HG02884 (cell line): Measurements from ENCODE around the gene C3.
"Not testable (repeated sequence)": the region's sequence is repeated elsewhere in the genome, so short reads cannot be mapped to it uniquely, and the experiment has no call there.

ENCODE experiments used
- ATAC-seq: cut with Tn5 transposase; IDR thresholded peaks from one replicate; pipeline ENCODE4 v1.9.1; 2021; ENCODE audit warnings: mild to moderate bottlenecking, moderate library complexity; ENCODE audit not compliant: unreplicated experiment

The C3 gene

DNA sequence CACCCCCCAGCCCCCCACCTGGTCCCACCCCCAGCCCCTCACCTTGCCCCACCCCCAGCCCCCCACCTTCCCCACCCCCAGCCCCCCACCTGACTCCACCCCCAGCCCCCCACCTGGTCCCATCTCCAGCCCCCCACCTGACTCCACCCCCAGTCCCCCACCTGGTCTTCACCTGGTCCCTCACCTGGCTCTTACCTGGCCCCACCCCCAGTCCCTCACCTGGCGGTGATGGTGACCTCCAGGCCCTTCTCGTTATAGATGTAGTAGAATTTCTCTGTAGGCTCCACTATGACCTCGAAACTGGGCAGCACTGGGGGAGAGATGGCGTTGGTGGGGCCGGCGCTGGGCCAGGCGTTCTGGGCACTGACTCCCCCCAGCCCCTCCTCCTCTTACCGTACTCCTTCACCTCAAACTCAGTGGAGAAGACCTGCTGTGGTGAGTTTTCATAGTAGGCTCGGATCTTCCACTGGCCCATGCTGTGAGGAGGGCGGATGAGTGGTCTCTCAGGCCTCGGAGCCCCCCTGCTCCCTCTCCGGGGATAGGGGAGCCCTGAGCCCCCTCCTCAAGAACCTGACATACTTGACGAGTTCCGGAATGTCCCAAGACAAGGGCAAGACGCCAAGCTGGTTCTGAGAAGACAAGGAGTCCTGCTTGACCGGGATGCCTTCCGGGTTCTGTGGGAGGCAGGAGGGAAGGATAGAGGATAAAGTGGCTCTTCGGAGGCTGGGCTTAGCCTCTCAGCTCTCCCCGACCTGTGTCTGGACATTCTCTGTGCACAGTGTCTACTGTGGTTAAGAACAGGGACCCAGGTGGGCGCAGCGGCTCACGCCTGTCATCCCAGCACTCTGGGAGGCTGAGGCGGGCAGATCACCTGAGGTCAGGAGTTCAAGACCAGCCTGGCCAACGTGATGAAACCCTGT is 6.4 kb downstream of the C3 start:
- ATAC-seq, result no peak

DNA sequence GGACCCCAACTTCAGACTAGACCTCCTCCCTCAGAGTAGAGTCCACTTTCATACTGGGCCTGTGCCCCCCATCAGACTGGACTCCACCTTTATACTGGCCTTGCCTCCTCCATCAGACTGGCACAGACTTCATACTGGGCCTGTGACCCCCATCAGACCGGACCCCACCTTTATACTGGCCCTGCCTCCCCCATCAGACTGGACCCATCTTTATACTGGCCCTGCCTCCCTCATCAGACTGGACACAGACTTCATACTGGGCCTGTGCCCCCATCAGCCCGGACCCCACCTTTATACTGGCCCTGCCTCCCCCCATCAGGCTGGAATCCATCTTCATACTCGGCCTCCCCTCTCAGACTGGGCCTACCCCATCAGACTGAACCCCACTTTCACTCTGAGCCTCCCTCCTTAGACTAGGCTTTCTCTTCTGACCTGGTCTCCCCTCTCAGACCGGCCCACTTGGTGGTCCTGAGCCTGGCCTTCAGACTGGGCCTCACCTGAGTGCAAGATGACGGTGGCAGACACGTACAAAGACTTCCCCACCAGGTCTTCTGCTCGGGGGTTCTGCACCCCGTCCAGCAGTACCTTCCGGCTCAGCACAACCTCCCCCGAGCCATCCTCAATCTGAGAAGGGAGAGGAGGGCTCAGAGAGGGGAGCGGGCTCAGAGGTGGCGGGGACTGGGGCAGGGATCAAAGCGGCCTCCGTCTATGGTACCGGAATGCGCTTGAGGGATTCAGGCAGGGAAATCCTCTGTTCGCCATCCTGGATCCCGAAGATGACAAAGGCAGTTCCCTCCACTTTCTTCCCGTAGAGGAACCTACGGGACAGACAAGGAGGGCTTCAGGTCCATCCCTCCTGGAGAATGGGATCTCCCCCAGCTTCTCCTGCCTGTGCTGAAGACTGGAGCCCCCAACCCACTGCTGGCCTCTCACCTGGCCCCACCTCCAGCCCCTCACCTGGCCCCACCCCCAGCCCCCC is 7.5 kb downstream of the C3 start:
- no peak for ATAC-seq

DNA sequence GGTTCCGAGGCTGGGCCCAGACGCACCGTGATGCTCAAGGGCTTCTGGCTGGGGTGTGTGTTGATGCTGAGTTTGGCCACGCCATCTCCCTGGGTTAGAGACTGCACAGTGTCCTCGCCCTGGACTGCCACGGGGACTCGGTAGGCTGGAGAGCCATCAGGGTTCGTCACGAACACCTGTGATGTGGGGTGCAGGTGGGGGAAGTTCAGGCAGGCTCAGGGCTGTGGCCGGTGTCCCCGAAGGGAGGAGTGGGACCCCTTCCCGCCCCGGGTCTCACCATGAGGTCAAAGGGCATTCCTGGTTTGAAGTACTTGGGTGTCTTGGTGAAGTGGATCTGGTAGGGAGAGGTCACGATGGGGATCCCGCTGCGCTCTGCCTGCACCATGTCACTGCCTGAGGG is 8.2 kb downstream of the C3 start:
- ATAC-seq, result no peak

DNA sequence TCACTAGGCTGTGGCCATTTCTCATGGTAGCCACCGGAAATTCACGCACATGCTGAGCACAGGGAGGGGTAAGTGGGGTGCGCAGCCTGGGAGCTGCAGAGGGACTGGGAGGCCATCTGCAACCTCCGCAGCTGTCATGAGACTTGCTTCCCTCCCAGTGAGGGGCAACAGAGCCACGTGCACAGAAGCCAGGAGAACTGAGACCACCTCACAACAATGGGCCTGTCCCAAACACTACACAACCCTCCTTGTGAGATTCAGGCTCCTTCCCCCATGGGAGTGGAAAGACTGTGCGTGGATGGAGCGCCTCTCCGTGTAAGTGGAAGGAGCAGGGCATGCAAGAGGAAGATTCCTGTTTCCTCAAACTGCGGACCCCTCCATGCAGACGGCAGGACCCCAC is 8.8 kb downstream of the C3 start:
- ATAC-seq, result no peak

DNA sequence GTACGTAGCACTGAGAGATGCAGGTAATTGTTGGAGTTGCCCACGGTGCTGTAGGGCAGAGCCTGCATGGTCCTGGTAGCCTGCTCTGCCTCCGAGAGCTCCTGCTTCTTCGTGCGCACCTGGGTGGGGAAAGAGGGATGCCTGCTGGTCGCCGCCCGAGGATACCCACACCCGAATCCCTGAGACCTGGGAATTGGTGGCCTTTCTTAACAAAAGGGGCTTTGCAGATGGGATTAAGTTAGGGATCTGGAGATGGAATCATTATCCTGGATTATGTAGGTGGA is 9.4 kb downstream of the C3 start:
- no peak for ATAC-seq

DNA sequence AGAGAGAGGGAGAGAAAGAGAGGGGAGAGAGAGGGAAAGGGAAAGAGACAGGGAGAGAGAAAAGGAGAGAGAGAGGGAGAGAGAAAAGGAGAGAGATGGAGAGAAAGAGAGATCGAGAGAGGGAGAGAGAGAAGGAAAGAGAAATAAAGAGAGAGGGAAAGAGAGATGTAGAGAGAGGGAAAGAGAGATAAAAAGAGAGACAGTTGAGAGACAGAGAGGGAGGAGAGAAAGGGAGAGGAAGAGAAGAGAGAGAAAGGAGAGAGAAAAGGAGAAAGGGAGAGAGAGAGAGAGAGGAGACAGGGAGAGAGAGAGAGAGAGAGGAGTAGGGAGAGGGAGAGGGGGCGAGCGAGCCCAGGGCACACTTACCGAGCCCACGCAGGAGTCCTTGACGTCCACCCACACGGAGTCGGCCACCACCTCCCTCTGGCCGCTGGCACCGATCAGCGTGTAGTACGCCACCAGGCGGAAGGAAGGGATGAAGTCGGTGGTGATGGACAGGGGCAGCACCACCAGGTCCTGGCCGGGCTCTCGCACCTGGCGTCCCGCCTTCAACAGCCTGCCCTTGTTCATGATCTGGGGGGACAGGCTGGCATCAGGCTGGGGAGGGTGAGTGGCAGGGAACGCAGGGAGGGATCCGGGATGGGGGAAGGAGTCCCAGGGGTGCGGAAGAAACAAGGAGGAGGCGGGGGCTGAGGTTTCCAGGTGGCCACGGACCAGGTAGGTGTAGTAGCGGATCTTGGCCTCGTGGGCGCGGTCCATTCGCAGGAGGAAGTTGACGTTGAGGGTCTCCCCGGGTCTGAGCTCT is 10.0 kb downstream of the C3 start:
- no peak for ATAC-seq

DNA sequence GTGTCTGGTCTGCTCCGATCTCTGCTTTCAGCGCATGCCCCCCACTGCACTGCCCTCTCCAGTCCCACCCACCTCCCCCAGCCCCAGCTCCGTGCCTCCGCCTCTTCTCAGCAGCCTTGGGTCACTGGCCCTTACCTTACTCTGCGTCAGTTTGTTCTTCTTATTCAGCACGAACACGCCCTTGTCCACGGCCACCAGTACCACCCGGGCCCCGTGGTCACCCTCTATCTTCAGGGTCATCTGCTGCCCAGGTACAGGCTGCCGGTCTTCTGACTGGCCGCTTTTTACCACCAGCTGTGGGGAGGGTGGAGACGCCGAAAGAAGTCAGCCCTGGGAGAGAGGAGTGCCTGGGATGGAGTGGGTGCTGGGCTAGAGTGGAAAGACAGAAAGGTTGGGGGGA is 10.9 kb downstream of the C3 start:
- ATAC-seq, result no peak

DNA sequence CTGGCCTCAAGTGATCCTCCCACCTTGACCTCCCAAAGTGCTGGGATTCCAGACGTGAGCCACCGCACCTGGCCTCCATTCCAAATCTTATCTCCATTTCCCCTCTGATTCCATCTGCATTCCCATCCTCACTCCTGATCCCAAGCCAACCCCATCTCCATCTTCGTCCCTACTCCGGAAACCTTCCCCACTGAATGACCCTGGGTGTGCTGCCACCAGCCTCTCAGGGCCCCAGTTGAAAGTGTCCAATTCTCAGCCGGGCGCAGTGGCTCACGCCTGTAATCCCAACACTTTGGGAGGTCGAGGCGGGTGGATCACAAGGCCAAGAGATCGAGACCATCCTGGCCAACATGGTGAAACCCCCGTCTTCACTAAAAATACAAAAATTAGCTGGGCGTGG is 11.5 kb downstream of the C3 start:
- ATAC-seq, result not testable (repeated sequence)

DNA sequence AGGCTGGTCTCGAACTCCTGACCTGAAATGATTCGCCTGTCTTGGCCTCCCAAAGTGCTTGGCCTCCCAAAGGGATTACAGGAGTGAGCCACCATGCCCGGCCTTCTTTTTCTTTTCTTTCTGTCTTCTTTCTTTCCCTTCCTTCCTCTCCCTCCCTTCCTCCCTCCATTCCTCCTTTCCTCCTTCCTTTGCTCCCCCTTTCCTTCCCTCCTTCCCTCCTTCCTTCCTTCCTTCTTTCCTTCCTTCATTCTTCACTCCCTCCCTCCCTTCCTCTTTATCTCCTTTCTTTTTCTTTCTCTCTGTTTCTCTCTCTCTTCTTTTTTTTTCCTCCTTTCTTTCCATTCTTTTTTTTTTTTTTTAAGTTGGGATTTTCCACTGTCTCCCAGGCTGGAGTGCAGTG is 12.1 kb downstream of the C3 start:
- ATAC-seq, result no peak

DNA sequence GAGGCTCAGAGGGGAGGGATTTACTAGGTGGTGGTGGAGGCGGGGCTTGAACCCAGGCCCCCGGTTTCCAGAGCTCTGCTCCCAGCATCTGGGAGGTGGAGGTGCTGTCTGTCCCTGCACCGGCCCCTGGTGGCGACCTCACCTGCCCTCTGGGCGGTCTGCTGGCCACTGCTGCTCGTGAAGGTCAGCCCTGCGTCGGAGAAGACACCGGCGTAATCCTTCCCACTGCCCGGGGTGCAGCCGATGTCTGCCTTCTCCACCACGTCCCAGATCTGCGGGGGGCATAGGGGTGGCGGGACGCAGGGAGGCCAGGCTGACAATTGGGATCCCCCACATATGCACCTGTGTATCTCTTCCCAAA is 12.8 kb downstream of the C3 start:
- ATAC-seq, result no peak

DNA sequence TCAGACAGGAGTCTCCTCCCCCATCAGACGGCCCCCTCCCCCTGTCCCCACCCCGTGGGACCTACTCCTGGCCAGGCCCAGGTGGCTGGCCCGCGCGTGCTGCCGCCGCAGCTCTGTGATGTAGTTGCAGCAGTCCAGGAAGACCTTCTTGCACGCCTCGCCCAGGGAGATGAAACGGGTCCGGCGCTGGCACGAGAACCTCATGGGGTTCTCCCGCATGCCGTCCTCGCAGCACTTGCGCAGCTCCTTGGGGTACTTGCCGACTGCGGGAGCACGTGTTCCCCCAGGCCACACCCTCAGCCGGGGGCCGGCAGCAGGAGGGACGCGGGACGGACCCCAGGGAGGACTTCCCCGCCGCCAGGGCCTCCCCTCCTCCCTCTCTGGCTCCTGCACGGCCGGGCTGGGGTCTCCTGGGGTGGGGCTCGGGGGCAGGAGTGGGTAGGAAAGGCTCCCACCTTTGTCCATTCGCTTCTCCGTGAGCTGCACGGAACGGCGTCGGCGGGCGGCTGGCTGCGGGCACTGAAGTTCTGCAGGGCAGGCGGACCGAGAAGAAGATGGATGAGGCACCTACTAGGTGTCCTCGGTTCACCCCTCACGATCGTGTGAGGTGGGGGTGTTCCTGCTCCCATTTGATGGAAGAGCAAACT is 13.3 kb downstream of the C3 start:
- no peak for ATAC-seq

DNA sequence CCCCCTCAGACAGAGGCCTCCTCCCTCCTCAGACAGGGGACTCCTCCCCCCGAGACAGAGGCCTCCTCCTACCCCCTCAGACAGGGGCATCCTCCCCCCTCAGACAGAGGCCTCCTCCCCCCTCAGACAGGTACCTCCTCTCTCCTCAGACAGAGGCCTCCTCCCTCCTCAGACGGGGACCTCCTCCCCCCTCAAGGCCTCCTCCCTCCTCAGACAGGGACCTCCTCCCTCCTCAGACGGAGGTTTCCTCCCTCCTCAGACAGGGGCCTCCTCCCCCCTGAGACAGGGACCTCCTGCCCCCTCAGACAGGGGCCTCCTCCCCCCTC is 13.9 kb downstream of the C3 start:
- ATAC-seq, result no peak

DNA sequence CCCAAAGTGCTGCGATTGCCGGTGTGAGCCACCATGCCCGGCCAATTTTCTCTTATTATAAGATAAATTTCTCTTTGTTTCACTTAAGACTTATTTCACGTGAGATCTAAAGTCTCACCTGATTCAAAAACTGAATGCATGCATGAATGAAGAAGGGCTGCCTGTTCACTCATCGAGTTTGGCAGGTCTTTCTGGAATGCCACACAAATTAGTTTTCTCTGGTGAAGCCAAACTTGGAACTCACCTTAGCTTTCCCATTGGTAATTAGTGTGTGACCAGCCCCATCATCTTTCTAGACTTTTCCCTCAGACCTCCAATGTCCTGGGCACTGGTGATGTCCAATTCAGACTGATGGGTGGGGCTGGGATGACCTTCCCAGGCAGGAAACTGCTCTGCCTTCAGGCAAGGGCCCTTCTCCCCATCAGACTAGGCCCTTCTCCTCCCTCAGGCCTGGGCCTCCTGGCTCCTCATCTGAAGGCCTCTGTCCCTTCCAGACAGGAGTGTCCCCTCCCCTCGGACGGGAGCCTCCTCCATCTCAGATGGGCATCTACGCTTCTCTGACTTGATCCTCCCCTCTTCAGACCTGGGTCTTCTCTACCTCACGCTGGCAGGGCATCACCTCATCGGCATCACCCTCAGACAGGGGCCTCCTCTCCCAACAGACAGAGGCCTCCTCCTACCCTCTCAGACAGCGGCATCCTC is 14.4 kb downstream of the C3 start:
- ATAC-seq, result no peak

DNA sequence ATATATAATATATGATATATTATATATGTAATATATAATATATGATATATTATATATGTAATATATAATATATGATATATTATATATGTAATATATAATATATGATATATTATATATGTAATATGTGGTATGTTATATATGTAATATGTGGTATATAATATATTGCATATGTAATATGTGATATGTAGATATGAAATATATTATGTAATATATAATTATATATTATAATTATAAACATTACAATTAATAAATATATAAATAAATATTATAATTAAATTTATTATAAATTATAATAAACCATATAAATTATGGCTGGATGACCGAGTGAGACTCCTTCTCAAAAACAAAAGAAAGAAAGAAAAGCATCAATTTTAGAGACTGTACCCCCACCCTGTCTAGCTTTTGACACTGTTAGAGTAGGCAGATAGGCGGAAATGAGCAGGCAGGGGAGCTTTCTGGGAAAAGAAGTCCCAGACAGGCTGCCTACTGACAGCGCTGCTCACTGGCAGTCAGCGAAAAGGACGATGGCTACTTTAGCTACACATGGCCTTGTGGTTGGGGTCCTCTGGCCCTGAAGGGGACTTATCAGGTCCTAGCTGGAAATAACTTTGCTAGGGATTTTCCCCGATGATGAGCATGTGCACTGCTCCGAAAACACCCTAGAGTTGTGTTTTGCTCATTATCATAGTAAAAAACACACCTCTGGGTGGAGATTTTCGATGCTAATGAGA is 19.7 kb downstream of the C3 start:
- ATAC-seq, result no peak

DNA sequence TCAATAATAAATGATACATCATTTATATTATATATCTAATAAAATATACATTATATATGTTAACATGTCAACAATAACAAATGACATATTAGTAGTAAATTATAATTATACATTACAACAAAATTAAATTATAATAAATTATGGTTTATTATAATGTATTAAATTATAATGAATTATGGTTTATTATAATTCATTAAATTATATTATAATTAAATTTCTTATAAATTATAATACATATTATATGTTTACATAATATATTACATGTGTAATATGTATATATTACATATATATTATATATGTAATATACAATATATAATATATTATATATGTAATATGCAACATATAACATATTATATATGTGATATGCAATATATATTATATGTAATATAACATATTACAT is 20.5 kb downstream of the C3 start:
- no peak for ATAC-seq

DNA sequence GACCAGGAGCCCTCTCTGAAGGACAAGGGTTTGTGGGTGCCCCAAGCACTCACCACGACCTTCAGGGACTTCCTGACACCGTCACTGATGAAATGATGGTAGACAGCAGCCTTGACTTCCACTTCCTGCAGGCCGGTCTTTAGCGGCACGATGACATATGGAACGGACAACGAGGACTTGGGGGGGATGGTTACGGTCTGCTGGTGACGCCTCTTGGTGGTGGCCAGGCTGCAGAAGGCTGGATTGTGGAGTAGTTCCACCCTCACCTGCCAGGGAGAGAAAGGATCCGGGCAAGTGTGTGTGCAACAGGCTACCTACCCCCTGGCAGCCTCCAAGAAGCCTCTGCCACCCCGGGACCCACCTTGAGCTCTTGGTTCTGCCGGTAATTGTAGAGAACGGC is 23.2 kb downstream of the C3 start:
- ATAC-seq, result no peak

DNA sequence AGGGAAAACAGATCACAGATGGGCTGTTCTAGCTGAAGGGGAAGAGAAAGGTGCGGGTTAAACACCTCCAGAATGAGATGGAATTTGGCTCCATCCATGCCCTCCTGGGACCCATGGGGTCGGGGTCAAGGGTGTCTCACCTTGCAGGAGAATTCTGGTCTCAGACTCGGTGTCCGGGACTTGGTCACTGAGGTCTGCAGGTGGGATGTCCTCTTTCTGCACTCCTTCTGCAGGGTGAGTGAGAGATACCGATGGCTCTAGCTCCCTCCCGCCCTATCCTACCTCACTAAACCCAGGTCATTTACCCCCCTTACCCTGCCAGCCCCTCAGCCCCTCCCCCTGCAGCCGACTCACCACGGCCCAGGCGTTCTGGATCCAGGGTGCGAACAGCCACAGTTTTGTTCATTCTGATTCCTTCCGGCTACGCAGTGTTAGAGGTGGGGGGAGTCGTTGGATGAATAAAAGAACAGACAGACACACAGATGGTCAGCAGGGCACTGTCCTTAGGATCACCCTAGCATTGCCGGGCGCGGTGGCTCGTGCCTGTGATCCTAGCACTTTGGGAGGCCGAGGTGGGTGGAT is 24.1 kb downstream of the C3 start:
- ATAC-seq, result no peak

DNA sequence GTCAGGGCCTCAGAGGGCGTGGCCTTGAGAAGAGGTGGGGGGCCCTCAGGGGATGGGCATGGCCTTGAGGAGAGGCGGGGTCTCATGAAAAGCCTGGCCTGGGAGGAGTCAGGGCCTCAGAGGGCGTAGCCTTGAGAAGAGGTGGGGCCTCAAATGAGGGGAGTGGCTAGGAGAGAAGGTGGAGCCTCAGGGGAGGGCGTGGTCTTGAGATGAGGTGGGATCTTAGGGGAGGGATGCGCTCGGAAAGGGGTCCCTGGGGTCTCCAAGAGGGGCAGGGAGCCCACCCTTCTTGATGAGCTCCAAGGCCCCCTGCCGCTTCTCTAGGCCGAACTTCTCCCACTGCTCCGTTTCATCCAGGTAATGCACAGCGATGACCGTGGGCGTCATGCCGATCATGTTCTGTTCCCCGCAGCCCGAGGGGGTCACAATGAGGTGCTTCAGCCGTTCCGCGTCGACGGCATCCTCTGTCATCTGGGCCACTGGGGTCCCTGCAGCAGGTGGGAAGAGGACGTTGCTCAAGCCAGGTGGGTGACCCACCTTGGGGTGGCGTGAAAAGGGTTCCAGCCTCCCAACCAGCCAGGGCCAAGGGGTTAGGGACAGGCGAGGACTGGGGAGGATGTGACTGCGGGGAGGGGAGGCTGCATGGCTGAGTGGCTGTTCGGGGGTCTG is 26.2 kb downstream of the C3 start:
- ATAC-seq, result no peak

DNA sequence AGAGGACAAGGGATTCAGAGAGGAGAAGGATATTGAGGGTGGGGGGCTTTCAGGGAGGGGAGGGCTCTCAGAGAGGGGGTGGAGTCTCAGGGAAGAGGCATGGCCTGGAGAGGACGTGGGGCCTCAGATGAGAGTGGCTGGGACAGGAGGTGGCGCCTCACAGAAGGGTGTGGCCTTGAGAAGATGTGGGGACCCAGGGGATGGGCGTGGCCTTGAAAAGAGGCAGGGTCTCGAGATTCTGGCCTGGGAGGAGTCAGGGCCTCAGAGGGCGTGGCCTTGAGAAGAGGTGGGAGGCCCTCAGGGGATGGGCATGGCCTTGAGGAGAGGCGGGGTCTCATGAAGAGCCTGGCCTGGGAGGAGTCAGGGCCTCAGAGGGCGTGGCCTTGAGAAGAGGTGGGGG is 26.8 kb downstream of the C3 start:
- no peak for ATAC-seq
